ENCODE data around the gene BSG. TPM values are rescaled to one million over a fixed set of nuclear protein-coding genes. Genes with fewer than 3 reads are reported as not detected.

The BSG gene
- 366 TPM for total RNA-seq
- long read RNA-seq, partial matches to known transcripts = 48 of 526 reads
- long read RNA-seq, other reads (novel, unspliced or antisense) = 478 of 526 reads

DNA sequence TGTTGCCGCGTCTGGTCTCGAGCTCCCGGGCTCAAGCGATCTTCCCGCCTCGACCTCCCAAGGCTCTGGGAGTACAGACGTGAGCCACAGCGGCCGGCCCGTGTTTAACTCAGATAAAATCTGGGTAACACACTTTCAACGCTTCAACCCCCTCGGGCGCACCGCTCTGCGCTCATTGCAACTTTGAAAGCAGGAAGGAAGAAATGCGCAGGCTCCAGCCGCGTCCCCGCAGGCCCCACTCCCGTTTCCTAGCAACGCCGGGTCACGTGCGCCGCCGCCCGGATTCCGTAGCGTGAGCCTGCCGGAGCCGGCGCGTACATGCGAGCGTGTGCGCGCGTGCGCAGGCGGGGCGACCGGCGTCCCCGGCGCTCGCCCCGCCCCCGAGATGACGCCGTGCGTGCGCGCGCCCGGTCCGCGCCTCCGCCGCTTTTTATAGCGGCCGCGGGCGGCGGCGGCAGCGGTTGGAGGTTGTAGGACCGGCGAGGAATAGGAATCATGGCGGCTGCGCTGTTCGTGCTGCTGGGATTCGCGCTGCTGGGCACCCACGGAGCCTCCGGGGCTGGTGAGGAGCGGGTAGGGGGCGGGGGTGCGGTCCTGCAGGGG lies at the start of gene BSG:
TSS of gene BSG (plus strand) at position 457 of the 603 bp plus-strand sequence. CDS start at position 496, 39 bp downstream.
- peak; percentile 94 to 96 for ATAC-seq
- Histone ChIP-seq H3K27ac (peak within 1 kb of the TSS; percentile 93), H3K9me3 (no peaks in the 10 kb centered on the region), H3K4me3 (peak within 1 kb of the TSS; percentile 96), H3K4me1 (peaks cover 52% of the 10 kb centered on the region), H3K36me3 (no peaks in the 10 kb centered on the region), H3K27me3 (ENCODE audit: low read depth) (no peaks in the 10 kb centered on the region)
- TF ChIP-seq, protein P1, sequence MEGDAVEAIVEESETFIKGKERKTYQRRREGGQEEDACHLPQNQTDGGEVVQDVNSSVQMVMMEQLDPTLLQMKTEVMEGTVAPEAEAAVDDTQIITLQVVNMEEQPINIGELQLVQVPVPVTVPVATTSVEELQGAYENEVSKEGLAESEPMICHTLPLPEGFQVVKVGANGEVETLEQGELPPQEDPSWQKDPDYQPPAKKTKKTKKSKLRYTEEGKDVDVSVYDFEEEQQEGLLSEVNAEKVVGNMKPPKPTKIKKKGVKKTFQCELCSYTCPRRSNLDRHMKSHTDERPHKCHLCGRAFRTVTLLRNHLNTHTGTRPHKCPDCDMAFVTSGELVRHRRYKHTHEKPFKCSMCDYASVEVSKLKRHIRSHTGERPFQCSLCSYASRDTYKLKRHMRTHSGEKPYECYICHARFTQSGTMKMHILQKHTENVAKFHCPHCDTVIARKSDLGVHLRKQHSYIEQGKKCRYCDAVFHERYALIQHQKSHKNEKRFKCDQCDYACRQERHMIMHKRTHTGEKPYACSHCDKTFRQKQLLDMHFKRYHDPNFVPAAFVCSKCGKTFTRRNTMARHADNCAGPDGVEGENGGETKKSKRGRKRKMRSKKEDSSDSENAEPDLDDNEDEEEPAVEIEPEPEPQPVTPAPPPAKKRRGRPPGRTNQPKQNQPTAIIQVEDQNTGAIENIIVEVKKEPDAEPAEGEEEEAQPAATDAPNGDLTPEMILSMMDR (IDR thresholded peaks at IDR 0.05) = no peak
- DNase-seq = peak; percentile 99
- intact Hi-C loops (cut with DNase I) = no loop called here

DNA sequence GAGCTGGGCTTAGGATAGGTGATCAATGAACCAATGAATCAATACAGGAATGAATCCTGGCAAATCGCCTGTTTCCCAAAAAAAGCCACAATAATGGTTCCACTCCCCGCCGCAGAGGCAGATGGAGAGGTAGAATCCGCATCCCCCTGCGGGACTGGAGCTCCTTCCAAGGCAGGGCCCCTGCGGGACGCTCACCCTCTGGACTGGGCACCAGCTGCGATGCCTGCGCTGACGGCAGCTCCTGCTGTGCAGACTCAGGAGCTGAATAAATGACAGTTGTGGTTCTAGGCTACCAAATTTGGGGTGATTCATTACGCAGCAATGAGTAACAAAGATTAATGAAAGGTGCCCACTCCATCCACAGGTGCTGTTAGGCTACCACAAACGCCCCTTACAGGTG lies 49.7 kb upstream of the BSG start:
- no peak overlapping the region for H3K27ac ChIP-seq
- peaks cover 5% of the 10 kb centered on the region for H3K36me3 ChIP-seq
- intact Hi-C loops (cut with DNase I) = no loop called here
- DNase-seq (no peak), ATAC-seq (no peak)
- no peak overlapping the region for H3K4me3 ChIP-seq
- H3K27me3 ChIP-seq (ENCODE audit: low read depth) = peaks cover 4% of the 10 kb centered on the region
- TF ChIP-seq, protein P1 (IDR thresholded peaks at IDR 0.05) = no peak
- no peaks in the 10 kb centered on the region for H3K4me1 ChIP-seq
- H3K9me3 ChIP-seq = no peaks in the 10 kb centered on the region

DNA sequence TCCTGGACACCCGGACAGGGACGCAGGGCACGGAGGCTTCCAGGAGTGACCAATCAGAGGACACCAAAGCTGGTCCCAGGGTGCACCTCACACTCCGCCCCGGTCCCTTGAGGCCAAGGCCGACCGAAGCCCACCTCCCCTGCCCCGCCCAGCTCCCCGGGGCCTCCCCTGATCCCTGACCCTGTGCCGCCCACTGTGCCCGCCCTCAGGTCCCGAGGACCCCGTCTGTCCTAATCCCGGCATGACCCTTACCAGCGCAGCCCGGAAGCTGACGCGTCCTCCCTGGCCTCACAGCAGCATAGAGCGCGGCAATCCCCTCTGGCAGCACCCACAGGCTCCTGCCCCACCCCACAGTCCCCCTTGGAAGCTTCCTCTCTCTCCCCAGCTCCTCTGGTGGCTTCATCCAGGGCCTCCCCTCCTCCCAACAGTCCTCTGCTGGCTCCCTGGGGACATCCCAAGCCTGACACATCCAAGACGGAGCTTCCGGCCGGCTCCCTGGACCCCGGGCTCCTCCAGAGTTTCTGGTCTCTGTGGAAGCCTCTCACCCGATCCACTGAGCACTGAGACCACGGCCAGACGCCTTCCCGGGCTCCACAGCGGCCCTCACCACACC lies 48.2 kb upstream of the BSG start:
- no peaks in the 10 kb centered on the region for H3K4me1 ChIP-seq
- H3K4me3 ChIP-seq = no peak overlapping the region
- peaks cover 4% of the 10 kb centered on the region for H3K27me3 ChIP-seq (ENCODE audit: low read depth)
- intact Hi-C loops (cut with DNase I) = no loop called here
- H3K27ac ChIP-seq = no peak overlapping the region
- peaks cover 5% of the 10 kb centered on the region for H3K36me3 ChIP-seq
- TF ChIP-seq, protein P1 (IDR thresholded peaks at IDR 0.05) = no peak
- ATAC-seq = peak; percentile 22 to 48
- no peaks in the 10 kb centered on the region for H3K9me3 ChIP-seq
- no peak for DNase-seq

DNA sequence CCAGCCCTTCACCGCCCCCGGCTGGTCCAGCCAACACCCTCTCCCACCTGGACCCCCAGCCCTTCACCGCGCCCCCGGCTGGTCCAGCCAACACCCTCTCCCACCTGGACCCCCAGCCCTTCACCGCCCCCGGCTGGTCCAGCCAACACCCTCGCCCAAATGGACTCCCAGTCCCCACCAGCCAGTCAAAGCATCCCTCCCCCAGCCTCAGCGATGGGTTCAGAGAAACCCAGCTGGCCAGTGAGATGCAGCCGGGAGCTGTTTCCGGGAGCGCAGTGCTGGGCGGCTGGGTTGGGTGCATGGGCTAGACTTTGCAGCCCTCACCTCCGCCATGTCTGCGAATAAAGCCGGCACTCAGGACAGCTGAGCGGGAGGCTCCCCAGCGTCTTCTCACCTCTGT lies 47.4 kb upstream of the BSG start:
- peaks cover under 1% of the 10 kb centered on the region for H3K36me3 ChIP-seq
- no peaks in the 10 kb centered on the region for H3K4me1 ChIP-seq
- H3K9me3 ChIP-seq = no peaks in the 10 kb centered on the region
- no peak for ATAC-seq
- H3K27ac ChIP-seq = no peak overlapping the region
- intact Hi-C loops (cut with DNase I) = no loop called here
- peaks cover 4% of the 10 kb centered on the region for H3K27me3 ChIP-seq (ENCODE audit: low read depth)
- TF ChIP-seq, protein P1 (IDR thresholded peaks at IDR 0.05) = no peak
- H3K4me3 ChIP-seq = no peak overlapping the region
- DNase-seq = no peak

DNA sequence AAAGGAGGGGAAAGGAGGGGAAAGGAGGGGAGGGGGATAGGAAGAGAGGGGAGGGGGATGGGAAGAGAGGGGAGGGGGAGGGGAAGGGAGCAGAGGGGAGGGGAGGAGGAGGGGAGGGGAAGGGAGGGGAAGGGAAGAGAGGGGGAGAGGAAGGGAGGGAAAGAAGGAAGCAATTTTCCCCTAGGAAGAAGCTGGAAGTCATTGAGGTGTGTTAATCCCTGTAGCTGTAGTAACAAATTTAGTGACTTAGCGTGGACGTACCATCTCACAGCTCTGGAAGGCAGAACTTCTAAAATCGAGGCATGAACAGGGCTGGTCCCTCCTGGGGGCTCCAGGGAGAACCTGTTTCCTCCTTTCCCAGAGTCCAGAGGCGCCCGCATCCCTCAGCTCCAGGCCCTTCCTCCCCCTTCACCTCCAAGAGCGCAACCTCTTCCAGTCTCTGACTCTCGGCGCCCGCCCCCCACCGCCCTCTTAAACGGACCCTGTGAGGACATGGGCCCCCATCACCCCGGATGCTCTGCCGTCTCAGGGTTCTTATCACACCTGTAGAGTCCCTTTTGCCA lies 46.5 kb upstream of the BSG start:
- DNase-seq = no peak
- peaks cover 4% of the 10 kb centered on the region for H3K27me3 ChIP-seq (ENCODE audit: low read depth)

More for the DNA sequence above, 46.5 kb upstream of the BSG start:
- no peak overlapping the region for H3K4me3 ChIP-seq
- peaks cover 6% of the 10 kb centered on the region for H3K4me1 ChIP-seq
- no peak for ATAC-seq
- H3K27ac ChIP-seq = no peak overlapping the region
- no peaks in the 10 kb centered on the region for H3K36me3 ChIP-seq
- TF ChIP-seq, protein P1 (IDR thresholded peaks at IDR 0.05) = no peak
- intact Hi-C loops (cut with DNase I) = no loop called here
- no peaks in the 10 kb centered on the region for H3K9me3 ChIP-seq
